8988T (cell line): ENCODE data around the gene TUBB4A.
"Not testable (repeated sequence)": the region's sequence is repeated elsewhere in the genome, so short reads cannot be mapped to it uniquely, and the experiment has no call there.

Source experiments
- DNase-seq: peaks from one replicate; pipeline ENCODE4 v3.0.0; 2011

Gene TUBB4A

DNA sequence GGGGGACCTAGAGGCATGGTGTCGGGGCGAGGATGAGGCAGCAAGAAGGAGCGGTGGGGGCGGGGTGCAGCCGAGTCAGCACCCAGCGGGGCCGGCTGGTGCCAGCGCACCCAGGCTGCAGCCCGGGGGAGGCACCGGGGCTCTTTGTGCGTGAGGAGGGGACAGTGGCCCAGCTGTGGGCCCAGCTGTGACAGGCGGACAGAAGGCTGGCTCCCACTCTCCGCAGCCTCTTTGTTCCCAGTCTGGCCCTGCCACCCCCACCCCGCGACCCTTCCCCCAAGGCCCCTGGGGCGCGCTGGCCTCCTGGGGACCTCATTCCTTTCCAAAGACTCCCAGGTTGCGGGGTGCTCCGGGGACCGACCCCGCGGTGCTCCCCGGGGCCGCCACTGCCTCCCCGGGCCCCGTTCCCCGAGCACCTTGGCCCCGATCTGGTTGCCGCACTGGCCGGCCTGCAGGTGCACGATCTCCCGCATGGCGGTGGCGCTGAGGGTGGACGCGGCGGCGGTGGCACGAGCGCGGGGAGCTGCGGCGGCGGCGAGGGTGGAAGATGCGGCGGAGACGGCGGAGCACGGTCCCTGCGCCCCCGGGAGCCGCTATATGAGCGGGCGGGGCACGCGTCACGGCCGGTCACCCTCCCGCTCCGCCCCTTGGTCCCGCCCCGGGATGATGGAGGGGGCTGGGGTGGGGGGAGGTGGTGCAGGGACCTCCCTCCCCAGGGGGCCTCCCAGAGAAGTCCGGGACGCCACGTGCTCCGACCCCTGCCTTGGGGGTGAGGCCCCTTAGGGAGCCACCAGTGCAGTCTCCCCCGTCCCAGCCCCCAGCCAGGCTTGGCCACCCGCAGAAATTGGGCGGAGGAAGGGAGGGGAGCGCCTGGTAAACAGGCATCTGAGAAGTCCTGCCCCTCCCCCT, at the start of gene TUBB4A:
Gene TUBB4A (minus strand): TSS at position 570 of the 909 bp plus-strand sequence. CDS start 97 bp downstream, at position 473.
- peak; percentile 65 for DNase-seq

DNA sequence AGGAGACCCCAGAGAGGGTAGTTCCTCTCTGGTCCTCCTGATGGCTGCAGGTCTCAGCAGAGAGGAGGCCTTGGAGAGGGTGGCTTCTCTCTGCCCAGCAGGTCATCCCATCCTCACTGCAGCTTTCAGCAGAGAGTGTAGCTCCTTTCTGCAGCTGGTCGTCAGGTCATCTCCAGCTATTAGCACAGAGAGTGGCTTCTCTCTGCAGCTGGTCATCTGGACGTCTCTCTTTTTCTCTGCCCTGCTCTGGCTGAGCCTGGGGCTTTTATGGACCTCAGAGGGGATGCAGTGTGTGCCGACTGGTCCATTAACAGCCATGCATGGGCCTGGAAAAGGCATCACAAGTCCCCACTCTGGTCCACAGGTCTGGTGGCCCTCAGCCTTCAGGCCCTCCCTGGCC, 49.0 kb upstream of the TUBB4A start:
- DNase-seq: no peak

DNA sequence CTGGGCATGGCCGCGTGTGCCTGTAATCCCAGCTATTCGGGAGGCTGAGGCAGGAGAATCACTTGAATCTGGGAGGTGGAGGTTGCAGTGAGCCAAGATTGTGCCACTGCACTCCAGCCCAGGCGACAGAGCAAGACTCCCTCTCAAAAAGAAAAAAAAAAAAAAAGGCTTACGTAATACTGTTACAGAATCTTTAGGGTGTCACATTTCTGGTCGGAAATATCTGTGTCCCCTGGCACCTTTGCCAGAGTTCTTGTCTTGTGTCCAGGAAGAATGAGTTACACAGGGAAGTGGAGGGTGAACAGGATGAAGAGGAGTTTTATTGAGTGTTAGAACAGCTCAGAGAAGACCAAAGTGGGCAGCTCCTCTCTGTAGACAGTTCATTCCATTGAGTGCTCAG, 48.6 kb upstream of the TUBB4A start:
- DNase-seq: not testable (repeated sequence)

DNA sequence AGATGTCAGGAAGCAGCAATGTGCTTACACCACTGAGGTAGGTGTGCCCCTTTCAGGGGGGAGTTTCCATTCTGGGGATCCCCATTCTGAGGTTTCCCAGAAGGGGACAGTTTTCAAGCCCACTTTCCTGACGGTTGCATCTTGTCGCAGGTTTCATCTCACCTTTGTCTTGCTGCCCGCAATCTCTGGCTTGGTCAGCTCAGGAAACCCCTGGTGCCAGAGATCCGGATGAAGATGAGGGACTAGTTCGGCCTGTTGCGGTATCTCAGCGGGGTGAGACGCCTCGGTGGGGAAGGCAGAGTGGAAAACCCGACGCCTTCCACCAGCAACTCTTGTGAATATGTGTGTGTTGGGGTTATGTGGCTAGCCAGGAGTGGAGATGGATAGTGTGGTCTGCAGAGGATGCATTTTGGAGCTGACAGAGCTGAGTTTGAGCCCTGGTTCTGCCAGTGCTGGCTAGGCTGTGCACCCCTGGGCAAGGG, 41.8 kb upstream of the TUBB4A start:
- DNase-seq: no peak

DNA sequence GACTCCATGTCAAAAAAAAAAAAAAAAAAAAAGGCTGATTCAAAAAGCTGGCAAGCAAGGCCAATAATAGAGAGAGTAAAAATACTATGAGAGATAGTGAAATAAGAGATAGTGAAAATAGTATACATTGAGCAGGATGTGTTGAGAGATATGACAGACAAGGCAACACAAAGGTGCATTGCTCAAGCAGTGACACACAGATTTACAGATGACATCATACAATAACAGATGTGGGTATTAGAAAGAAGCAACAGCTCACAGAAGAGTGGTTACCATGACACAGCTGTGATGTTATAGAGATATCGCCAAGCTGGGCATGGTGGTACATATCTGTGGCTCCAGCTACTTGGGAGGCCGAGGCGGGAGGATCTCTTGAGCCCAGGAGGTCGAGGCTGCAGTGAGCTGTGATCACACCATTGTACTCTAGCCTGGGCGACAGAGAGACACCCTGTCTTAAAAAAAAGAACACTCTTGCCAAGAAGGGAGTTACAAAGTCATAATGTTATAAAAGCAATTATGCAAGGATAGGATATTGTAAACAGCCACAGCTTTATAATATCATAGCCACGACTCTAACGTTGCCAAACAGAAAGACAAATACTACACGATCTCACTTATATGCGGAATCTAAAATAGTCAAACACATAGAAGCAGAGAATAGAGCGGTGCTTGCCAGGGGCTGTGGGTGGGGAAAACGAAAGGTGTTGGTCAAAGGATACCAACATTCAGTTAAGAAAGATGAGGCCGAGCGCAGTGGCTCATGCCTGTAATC, 39.0 kb upstream of the TUBB4A start:
- no peak for DNase-seq

DNA sequence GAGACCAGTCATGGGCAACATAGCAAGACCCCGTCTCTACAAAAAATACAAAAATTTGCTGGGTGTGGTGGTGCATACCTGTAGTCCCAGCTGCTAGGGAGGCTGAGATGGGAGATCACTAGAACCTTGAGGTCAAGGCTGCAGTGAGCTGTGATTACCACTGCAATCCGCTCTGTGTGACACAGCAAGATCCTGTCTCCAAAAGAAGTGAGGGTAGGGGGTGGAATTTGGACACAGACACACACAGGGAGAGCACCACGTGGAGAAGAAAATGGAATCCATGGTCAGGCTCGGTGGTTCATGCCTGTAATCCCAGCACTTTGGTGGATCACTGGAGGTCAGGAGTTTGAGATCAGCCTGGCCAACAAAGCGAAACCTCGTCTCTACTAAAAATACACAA, 37.4 kb upstream of the TUBB4A start:
- DNase-seq: no peak

DNA sequence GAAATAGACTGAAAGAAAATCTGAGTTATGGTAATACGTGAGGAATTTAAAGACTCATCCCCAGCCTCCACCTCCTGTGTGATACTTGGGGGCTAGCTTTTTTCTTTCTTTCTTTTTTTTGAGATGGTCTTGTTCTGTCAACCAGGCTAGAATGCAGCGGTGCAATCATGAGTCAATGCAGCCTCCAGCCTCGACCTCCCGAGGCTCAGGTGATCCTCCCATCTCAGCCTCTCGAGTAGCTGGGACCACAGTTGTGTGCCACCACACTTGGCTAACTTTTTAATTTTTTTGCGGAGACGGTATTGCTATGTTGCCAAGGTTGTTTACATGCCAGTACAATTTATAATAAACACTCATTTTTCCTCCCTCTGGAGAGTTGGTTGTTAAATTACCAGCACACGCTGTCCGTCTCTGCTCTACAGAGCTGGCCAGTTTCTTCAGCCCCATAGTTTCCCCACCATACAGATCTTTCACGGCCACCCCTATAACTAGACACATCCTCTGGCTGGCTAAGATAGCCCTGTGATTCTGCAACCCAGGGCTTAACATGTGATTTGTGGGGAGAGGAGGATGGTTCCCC, 33.5 kb upstream of the TUBB4A start:
- DNase-seq: no peak

DNA sequence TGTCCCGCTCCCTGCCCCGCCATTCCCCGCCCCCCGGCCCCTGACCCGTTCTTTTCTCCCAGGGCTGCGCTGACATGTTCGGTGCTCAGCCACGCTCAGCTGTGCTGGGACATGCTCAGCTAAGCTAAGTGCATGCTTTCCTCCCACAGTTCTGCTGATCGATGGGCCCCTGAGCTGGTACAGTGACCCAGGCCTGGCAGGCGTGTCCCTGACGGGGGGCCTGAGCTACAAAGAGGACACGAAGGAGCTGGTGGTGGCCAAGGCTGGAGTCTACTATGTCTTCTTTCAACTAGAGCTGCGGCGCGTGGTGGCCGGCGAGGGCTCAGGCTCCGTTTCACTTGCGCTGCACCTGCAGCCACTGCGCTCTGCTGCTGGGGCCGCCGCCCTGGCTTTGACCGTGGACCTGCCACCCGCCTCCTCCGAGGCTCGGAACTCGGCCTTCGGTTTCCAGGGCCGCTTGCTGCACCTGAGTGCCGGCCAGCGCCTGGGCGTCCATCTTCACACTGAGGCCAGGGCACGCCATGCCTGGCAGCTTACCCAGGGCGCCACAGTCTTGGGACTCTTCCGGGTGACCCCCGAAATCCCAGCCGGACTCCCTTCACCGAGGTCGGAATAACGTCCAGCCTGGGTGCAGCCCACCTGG, 32.5 kb upstream of the TUBB4A start:
- DNase-seq: no peak

DNA sequence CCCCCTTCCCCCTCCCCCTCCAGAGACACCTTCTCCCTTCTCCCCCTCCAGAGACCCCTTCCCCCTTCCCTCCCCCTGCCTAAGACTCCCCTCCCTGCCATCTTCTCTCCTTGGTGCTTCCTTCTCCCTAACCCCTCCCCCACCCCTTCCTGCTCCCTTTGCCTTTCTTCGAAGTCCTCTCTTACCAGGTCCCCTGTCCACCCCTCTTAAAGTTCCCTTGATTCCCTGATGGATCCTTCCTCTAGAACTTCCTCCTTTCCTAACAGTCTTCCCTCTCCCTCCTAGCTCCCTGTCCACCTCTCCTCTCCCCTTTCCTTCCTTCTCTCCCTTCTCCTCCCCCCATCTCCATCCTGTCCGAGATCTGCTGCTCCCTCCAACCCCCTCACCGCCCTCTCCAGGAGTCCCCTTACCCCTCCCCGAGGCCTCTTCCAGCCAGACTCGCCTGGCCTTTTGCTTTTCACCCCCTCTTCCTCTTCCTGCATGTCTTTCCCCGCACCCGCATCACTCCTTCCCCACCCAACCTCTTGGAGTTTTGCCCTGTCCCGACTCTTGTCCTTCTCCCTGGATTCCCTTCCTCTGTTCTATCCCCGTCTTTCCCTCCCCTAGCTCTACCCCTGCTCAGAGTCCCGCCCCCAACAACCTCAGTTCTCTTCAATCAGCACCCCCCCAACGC, 31.8 kb upstream of the TUBB4A start:
- no peak for DNase-seq

DNA sequence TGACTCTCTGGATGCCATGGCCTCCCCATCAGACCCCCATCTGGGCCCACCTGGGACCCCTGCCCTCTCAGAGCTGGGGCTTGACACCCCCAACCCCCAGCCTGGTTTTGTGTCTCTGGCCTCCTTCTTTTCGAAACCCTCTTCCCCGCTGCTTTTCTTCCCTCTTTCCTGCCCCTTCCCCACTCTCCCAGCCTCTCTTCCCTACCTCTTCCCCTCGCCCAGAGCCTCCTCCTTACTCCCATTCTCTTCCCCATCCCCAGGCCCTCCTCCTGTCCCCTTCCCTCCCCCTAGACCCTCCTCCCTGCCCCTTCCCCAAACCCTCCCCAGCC, 30.9 kb upstream of the TUBB4A start:
- no peak for DNase-seq

DNA sequence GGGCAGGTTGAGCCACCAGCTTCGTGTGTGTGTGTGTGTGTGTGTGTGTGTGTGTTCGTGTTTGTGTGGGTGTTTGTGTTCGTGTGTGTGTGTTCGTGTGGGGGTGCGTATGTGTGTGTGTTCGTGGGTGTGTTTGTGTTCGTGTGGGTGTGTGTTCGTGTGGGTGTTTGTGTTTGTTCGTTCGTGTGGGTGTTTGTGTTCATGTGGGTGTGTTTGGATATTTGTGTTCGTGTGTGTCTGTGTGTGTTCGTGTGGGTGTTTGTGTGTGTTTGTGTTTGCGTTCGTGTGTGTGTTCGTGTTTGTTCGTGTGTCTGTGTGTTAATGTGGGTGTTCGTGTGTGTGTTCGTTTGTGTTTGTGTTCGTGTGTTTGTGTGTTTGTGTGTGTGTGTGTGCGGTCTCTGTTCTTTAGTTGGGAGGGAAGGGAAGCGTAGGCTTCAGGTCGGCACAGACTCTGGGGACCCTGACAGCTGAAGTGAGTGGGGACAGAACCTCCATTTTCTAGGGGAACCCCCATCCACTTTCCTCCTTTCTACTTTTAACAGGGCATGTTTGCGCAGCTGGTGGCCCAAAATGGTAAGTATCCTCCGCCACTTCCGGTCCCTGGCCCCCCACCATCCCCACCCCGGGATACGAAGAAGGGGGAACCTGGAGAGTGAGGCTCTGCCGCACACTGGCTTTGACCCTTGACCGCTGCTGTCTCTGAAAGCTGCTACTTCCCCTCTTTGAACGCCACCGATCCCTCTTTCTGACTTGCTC, 30.3 kb upstream of the TUBB4A start:
- no peak for DNase-seq

DNA sequence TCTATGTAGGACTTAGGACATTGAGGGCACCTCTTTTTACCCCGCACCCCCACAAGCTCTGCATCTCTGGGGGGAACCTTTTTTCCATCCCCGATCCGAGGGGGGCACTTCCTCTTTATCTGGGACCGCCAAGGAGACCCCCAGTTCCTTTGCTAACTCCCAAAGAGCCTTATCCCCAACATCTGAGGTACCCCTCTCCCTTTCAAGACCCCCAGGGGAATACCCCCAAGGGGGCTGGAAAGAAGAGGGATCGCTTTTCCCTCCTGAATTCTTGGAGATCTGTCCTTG, 29.8 kb upstream of the TUBB4A start:
- no peak for DNase-seq

DNA sequence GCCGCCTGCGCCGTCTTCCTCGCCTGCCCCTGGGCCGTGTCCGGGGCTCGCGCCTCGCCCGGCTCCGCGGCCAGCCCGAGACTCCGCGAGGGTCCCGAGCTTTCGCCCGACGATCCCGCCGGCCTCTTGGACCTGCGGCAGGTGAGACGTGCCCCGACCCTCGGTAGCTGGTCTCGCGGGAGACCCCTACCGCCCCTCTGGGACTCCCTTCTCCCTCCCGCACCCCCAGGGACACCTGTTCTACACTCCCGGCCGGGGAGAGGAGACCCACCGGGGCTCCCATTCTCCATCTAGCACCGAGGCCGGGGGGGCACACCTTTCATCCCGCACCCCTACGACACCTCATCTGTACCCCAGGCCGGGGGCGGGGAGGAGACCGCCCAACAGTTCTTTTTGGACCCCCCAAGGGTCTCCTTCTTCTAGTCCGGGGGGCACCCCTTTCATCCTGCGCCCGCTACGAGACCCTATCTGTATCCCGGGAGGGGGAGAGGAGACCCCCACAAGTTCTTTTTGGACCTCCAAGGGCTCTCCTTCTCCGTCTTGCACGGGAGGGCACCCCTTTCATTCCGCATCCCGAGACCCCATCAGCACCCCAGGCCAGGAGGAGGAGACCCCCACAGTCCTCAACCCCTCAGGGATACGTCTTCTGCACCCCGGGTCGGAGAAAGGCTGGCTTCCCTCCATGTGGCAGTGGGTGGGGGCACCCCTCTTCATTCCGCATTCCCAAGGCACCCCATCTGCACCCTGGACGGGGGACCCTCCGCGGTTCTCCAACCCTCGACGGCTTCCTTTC, 29.2 kb upstream of the TUBB4A start:
- no peak for DNase-seq

DNA sequence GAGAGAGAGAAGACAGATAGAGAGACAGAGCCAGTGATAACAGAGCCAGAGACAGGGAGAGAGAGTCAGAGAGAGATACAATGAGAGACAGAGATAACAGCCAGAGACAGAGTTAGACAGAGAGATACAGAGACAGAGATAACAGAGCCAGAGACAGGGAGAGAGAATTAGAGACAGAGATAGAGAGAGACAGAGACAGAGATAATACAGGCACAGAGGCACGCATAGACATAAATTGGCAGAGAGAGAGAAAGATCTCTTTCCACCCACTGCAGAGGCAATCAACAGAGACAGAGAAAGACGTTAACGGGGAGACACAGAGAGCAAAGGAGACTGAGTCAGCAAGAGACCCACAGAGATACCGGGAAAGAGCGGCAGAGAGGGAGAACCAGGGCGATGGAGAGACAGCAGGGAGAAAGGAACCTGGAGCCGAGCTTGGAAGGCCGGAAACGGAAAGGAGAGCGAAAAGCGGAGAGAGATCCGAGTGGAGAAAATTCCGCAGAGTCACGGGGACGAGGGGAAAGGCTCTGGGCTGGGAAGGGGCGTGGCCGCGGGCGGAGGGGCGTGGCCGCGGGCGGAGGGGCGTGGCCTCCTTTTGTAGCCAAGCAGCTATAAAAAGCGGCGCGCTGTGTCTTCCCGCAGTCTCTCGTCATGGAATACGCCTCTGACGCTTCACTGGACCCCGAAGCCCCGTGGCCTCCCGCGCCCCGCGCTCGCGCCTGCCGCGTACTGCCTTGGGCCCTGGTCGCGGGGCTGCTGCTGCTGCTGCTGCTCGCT, 28.5 kb upstream of the TUBB4A start, which contains the start of gene TNFSF9:
Gene TNFSF9 (plus strand): TSS at position 641 of the 777 bp plus-strand sequence. CDS start 11 bp downstream, at position 652.
- DNase-seq: peak; percentile 88

DNA sequence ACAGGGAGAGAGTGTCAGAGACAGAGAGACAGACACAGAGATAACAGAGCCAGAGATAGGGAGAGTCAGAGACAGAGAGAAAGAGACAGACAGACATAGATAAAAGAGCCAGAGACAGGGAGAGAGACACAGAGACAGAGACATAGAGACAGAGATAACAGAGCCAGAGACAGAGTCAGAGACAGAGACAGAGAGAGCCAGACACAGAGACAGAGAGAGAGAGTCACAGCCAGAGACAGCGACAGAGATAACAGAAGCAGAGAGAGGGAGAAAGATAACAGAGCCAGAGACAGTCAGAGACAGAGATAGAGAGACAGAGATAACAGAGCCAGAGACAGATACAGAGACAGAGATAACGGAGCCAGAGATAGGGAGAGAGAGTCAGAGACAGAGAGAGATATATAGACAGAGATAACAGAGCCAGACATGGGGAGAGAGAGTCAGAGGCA, 27.9 kb upstream of the TUBB4A start:
- no peak for DNase-seq

DNA sequence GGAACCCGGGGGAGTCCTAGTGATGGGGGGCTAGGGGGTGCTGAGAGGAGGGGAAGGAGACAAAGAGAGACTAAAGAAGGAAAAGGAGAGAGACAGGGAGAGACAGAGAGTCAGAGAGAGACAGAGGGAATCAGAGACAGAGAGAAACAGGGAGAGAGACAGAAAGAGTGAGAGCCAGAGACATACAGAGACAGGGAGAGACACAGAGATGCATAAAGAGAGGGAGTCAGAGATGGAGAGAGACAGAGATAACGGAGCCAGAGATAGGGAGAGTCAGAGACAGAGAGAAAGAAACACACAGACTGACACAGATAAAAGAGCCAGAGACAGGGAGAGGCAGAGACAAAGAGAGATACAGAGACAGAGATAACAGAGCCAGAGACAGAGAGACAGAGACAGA, 27.2 kb upstream of the TUBB4A start:
- no peak for DNase-seq

DNA sequence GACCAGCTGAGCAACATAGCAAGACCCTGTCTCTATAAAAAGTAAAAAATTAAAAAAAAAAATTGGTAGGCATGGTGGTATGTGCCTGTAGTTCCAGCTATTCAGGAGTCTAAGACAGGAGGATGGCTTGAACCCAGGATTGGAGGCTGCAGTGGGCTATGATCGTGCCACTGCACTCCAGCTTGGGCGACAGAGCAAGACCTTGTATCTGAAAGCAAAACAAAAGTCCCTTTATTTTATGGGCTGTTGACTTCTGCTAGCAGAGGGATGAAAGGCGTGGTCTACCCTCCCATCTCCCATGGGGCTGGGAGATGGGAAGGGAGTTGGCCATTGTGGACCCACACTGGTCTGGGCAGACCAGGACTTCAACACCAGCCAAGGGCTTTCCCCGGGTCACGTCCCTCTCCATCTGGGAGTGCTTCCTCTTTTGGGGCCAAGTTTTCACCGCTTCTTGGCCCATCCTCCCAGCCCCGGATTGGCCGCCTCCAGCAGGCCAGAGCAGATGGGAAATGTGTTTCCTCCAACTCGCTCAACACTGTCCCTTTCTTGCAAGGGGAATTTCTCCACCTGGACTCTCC, 26.5 kb upstream of the TUBB4A start:
- no peak for DNase-seq

DNA sequence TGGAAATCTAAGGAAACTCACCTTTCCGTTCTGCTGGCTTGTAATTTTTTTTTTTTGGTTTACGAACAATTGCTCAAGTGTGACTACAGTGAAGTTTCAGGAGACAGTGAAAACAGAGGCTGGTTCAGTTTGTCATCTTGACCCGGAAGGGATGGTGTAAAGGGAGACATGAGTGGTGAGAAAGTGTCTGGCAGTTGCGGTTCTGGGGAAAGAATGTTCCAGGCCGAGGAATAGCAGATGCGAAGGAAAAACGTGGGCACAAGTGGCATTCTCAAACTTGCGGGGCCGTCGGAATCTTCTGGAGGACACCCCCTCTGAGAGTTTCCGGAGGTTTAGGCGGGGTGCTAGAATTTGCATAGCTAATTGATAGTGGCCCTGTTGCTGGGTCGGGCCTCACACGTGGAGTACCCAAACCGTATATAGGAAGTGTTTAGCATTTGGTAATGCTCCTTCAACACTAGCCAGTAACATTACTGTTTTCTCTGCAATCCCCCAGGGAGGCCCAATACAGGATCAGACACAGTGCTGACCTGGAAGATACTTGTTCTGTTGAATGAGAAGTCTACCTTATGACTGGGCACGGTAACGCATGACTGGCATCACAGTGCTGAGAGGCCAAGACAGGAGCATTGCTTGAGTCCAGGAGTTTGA, 25.9 kb upstream of the TUBB4A start:
- no peak for DNase-seq

DNA sequence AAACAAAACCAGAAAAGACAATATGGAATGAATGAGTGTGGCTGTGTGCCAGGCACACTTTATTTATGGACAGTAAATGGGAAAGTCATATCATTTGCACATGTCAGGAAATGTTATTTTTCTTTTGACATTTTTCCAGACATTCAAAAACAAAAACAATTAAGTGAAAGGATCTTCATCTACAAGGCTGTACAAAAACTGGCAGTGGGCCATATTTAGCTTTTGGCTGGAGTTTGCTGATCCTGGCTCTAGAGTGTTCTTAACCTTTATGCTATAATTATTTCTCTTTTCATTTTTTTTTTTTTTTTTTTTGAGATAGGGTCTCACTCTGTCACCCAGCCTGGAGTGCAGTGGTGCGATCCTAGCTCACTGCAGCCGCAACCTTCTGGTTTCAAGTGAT, 22.2 kb upstream of the TUBB4A start:
- DNase-seq: no peak
